A673 (cell line): Measurements from ENCODE around the gene SVOPL. TPM values are rescaled to one million over a fixed set of nuclear protein-coding genes. Genes with fewer than 3 reads are reported as not detected.

Experiments
- BruUV-seq: library from RNA; stranded (reverse); fragments of 400-500 nt; replicated peaks from 2 replicates; lab custom pipeline; 2021; lab: Mats Ljungman, UMichigan
- CTCF ChIA-PET: fragments of 300-600 bp; sonication (Branson Sonifier 250); formaldehyde crosslinking; loops from one replicate; lab custom pipeline; 2022; ENCODE audit warnings: antibody characterized with exemption; lab: Charles Lee
- POLR2A ChIA-PET: fragments of 300-600 bp; sonication (Branson Sonifier 250); formaldehyde crosslinking; loops from one replicate; lab custom pipeline; 2022; ENCODE audit warnings: antibody characterized with exemption; ENCODE audit not compliant: low non-redundant PET; lab: Charles Lee
- DNase-seq: peaks from one replicate; pipeline ENCODE4 v3.0.0-alpha.2; 2015; ENCODE audit warnings: low spot score
- H3K27ac ChIP-seq: fragments of 200-600 bp; sonication (generic); 2 replicates; pipeline ENCODE4 v1.5.1; 2016; ENCODE audit warnings: mixed run types, low read depth, mild to moderate bottlenecking, mixed read lengths, antibody characterized with exemption, low read length; ENCODE audit not compliant: poor library complexity, severe bottlenecking
- H3K27me3 ChIP-seq: fragments of 200-600 bp; sonication (generic); replicated peaks from 2 replicates; pipeline ENCODE4 v1.6.1; 2017; ENCODE audit warnings: mixed run types, low read depth, mild to moderate bottlenecking, mixed read lengths, antibody characterized with exemption, low read length; ENCODE audit not compliant: insufficient read depth, poor library complexity
- H3K36me3 ChIP-seq: fragments of 200-600 bp; sonication (generic); 2 replicates; pipeline ENCODE4 v1.6.1; 2016; ENCODE audit warnings: mixed run types, mild to moderate bottlenecking, mixed read lengths, antibody characterized with exemption, low read length; ENCODE audit not compliant: insufficient read depth, poor library complexity, severe bottlenecking
- H3K4me1 ChIP-seq: fragments of 200-600 bp; sonication (generic); 2 replicates; pipeline ENCODE4 v1.6.1; 2017; ENCODE audit warnings: mixed run types, mild to moderate bottlenecking, mixed read lengths, antibody characterized with exemption, low read length; ENCODE audit not compliant: insufficient read depth, poor library complexity, severe bottlenecking
- H3K4me3 ChIP-seq: fragments of 200-600 bp; sonication (generic); 2 replicates; pipeline ENCODE4 v1.5.1; 2016; ENCODE audit warnings: low read depth, mixed run types, mild to moderate bottlenecking, mixed read lengths, low read length; ENCODE audit not compliant: poor library complexity, severe bottlenecking
- H3K9me3 ChIP-seq: fragments of 200-600 bp; sonication (generic); 2 replicates; pipeline ENCODE4 v1.6.1; 2016; ENCODE audit warnings: mixed run types, low read depth, mild to moderate bottlenecking, mixed read lengths, antibody characterized with exemption, low read length; ENCODE audit not compliant: poor library complexity, severe bottlenecking
- EZH2 ChIP-seq: fragments of 200-600 bp; sonication (generic); IDR thresholded peaks from 2 replicates; pipeline ENCODE4 v1.6.1; 2017; ENCODE audit warnings: borderline replicate concordance, low read depth, mild to moderate bottlenecking, mixed read lengths, antibody characterized with exemption, low read length; ENCODE audit not compliant: poor library complexity, severe bottlenecking
- intact Hi-C: fragments of 100-400 bp; cut with micrococcal nuclease; formaldehyde crosslinking; loops from one replicate; pipeline ENCODE4 v1.10.0; 2022; ENCODE audit not compliant: unreplicated experiment
- total RNA-seq: library from RNA; stranded (reverse); gene quantifications from 2 replicates; pipeline ENCODE4 v1.2.3, GENCODE V29; 2021
- TF ChIP-seq, protein P1 (sequence below): fragments of 300-800, 200-600 bp; sonication (generic); conservative IDR thresholded peaks from 2 replicates; pipeline ENCODE4 v1.5.1; 2017; ENCODE audit warnings: low read depth, mild to moderate bottlenecking, antibody characterized with exemption, low read length, moderate library complexity, mixed read lengths

The SVOPL gene
- total RNA-seq, 1 experiment from 2014 or later, result not detected

DNA sequence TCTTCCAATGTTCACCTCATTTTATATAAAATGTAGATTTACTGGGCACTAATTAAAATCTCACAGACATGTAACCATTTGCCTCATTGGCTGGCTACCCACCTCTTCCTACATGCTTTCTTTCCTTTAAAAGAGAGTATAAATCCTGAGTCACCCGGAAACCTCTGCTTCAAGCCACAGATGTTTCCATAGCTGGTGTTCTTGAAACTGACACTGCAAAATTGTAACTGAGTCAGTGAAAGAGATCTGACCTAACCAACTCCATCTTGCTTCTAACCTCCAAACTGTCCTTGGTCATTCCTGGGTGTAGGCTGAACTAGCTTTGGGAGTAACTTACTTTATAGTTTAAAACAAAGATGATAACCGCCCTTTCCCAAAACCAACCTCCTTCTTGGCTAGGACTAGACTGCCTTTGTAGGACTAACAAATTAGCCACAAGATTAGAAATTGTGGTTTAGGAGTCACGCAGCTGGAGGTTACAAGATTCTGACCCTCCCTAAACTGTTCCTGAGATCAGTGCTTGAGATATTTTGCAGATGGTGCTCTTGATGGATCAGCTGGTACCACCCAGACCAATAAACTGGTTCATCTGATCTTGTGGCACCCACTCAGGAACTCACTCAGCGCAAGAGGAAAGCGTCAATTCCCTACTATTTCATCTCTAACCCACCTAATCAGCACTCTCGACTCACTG is 33.5 kb downstream of the SVOPL start:
- TF ChIP-seq, protein P1, sequence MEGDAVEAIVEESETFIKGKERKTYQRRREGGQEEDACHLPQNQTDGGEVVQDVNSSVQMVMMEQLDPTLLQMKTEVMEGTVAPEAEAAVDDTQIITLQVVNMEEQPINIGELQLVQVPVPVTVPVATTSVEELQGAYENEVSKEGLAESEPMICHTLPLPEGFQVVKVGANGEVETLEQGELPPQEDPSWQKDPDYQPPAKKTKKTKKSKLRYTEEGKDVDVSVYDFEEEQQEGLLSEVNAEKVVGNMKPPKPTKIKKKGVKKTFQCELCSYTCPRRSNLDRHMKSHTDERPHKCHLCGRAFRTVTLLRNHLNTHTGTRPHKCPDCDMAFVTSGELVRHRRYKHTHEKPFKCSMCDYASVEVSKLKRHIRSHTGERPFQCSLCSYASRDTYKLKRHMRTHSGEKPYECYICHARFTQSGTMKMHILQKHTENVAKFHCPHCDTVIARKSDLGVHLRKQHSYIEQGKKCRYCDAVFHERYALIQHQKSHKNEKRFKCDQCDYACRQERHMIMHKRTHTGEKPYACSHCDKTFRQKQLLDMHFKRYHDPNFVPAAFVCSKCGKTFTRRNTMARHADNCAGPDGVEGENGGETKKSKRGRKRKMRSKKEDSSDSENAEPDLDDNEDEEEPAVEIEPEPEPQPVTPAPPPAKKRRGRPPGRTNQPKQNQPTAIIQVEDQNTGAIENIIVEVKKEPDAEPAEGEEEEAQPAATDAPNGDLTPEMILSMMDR, result no peak
- TF ChIP-seq EZH2, result no peak
- Histone ChIP-seq H3K4me1 (no peaks in the 10 kb centered on the region), H3K27me3 (peaks cover 43% of the 10 kb centered on the region), H3K36me3 (no peaks in the 10 kb centered on the region), H3K27ac (no peak overlapping the region), H3K9me3 (no peaks in the 10 kb centered on the region), H3K4me3 (no peak overlapping the region)
- CTCF ChIA-PET, result no interaction called here
- intact Hi-C loops, result no loop called here
- DNase-seq, result no peak
- BruUV-seq, result no TSS peak
- POLR2A ChIA-PET, result no interaction called here

DNA sequence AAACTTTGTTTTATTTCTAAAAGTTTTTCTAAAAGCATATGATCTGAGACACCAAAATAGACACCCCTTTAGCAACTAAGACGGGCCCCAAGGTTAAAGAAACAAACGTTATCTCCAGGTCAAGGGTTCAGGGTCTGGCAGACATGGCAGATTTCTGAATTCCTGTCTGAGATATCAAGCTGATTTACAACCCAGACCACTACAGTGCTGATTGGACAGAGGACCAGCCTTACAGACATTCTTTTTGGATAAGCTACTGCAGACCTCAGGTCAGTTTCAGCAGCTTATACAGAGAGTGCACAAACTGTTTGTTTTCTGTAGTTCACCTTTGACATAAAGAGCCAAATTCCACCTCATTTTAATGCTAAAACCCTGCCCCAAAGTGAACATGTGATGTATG is 34.8 kb downstream of the SVOPL start:
- Histone ChIP-seq H3K4me3 (no peak overlapping the region), H3K27me3 (peaks cover 54% of the 10 kb centered on the region), H3K4me1 (no peaks in the 10 kb centered on the region), H3K27ac (no peak overlapping the region), H3K36me3 (no peaks in the 10 kb centered on the region), H3K9me3 (no peaks in the 10 kb centered on the region)
- TF ChIP-seq, protein P1, result no peak
- TF ChIP-seq EZH2, result no peak
- ChIA-PET POLR2A (no interaction called here), CTCF (no interaction called here)
- no peak for DNase-seq
- BruUV-seq, result no TSS peak
- intact Hi-C loops, result no loop called here

DNA sequence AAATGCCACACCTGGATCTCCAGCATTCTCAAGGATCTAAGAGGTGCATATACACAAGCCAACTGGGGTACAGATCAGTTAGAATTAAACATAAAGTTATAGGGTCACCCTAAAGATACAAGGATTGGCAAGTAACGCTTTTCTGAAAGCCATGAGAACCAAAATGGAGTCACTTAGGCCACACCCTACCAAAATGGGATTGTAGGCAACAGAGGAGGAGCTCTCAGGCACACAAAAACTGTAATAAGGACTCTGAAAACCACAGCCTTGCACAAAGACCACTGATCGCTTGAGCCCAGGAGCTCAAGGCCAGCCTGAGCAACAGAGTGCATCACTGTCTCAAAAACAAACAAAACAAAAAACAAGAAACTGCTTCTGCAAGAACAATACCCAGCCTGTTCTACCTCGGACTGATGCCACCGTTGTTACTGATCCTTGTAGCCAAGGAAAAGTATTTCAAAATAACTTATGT is 35.5 kb downstream of the SVOPL start:
- Histone ChIP-seq H3K36me3 (no peaks in the 10 kb centered on the region), H3K9me3 (no peaks in the 10 kb centered on the region), H3K27me3 (peaks cover 61% of the 10 kb centered on the region), H3K4me3 (no peak overlapping the region), H3K4me1 (no peaks in the 10 kb centered on the region), H3K27ac (no peak overlapping the region)
- no TSS peak for BruUV-seq
- intact Hi-C loops, result no loop called here
- ChIA-PET POLR2A (no interaction called here), CTCF (no interaction called here)
- no peak for DNase-seq
- TF ChIP-seq, protein P1, result no peak
- no peak for TF ChIP-seq EZH2
